Tibial nerve (tissue), 3 donors: ENCODE data around the gene FASLG.

Experiments used
- CTCF ChIP-seq, 5 experiments: fragments of 200-600 bp in 3 of 5; fragments of 450-650 bp in 2 of 5; sonication (generic) in 3 of 5; IDR thresholded peaks; one replicate each; pipeline ENCODE4 v1.5.1; 2016 to 2019; ENCODE audit warnings: antibody characterized with exemption in 5 of 5, mild to moderate bottlenecking in 3 of 5, moderate library complexity in 2 of 5
- POLR2A ChIP-seq, 2 donors: fragments of 450-650 bp; IDR thresholded peaks; one replicate each; pipeline ENCODE4 v1.6.1; 2017; ENCODE audit warnings: antibody characterized with exemption in 2 of 2, mild to moderate bottlenecking in 2 of 2, moderate library complexity in 2 of 2

GRCh38 chr1:172680244-172680643, 21.3 kb downstream of the FASLG start:
- TF ChIP-seq POLR2A (IDR thresholded peaks at IDR 0.05) = no peak
- TF ChIP-seq CTCF (IDR thresholded peaks at IDR 0.05) = no peak
